CD4-positive, alpha-beta T cell treated with Interleukin-17A for 1 hour (primary cell): ENCODE data around the gene DCP1B.
"Not testable (repeated sequence)": the region's sequence is repeated elsewhere in the genome, so short reads cannot be mapped to it uniquely, and the experiment has no call there.

Experiments used
- DNase-seq: peaks from one replicate; pipeline ENCODE4 v3.0.0-alpha.2; 2020

The DCP1B gene

DNA sequence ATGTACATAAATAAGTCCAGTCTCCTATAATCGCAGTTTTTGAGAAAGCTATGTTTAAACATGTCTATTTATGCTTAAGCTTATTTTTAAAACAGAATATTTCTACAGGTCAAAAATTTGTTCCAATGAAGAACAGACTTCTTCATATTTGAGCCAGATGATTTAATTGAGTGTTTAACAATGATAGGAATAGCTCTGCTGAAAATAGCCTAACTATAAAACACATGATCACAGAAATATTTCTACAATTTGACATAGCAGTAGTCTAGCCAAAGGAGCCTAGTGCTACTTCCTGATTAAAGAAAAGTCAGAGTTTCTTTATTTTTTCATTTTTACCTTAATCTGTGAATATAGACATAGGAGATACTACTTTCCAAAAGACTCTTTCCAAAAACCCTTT, 29.4 kb downstream of the DCP1B start:
- no peak for DNase-seq

DNA sequence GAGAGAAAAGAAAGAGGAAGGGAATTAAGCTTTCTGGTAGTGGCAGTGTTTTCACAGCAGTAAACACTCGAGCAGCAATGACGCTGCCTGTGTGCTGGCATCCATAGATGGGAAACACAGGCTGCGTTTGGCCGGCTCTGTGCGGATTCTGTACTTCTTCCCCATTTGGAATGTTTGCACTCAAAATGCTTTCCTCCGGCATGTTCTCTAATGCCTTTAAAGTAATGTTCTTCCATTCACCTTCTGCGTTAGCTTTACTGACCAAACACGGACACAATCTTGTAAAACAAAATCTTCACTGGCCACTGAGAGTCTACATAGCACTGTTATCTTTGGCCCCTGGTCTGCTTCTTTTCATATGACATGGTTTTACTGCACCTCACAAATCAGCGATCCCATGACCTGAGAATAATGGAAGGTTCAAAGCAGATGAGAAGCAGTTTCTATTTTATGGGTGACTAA, 31.4 kb downstream of the DCP1B start:
- no peak for DNase-seq

DNA sequence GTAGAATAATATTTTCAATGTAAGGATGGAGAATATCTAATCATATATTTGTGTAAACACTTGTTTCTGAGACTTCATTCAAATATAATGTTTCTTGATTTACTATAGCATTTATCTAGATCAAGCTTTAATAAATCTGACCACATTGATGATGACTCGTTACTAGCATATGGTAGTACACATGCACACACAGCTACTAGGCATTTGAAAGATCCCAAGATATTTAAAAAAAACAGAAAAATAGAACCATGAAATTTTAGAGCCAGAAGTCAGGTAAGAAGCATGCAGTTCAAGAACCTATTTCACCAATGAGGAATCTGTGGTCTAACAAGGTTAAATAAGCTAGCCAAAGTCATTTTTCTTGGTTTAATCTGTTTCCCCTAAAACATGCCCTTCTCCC, 32.0 kb downstream of the DCP1B start:
- DNase-seq: no peak

DNA sequence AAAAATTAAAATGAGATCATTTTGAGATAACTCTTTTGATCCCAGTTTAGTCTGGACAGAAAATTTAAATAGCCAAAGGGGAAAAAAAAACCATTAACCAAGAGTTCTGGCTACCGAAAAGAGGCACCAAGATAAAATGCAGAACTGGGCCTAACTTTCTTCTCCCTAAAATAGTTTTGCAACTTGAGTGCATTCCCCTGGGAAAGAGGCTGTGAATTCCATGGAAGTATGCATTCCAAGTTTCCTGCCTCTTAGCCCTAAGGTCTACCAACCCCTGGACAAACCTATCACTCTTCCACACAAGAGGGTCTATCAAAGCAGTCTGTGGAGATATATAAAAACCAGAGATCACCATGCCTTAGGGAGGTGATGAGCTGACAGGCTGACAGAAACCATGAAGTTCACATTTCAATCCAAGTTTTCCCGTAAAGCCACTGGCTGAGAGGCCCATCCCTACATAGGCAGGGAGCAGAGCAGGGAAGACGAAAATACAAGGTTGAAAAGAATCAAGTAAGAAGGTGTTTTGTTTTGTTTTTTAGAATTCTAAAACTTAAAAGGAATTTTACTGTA, 33.8 kb downstream of the DCP1B start:
- DNase-seq: no peak

DNA sequence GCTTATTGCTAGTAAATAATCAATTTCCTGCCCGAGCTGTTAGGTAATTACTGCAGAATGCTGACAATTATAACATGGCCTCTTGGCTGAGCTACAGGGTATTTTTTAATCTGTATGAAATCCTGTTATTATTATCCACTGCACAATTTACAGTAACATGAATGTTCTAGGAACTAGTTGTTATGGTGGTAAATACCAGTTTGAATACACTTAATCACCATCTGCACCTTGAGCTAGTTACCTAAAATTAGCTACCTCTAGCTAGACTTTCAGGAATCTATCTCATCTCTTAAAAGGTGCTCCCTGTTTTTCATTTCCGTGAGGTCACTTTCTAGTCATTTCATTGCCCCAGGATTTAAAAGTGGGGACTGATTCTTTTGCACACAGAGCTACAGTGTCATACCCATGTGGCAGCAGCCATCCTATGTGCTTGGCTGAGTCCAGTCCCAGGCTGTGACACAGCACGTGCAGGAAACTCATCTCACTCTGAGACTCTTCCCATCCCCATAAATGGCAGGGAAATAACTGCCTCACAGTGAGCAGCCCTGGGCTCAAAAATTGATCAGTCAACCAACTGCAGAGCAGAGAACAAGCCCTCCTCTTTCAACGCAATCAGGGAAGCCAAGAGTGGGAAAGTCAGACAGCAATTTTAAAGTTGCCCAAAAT, 37.6 kb downstream of the DCP1B start:
- DNase-seq: no peak

DNA sequence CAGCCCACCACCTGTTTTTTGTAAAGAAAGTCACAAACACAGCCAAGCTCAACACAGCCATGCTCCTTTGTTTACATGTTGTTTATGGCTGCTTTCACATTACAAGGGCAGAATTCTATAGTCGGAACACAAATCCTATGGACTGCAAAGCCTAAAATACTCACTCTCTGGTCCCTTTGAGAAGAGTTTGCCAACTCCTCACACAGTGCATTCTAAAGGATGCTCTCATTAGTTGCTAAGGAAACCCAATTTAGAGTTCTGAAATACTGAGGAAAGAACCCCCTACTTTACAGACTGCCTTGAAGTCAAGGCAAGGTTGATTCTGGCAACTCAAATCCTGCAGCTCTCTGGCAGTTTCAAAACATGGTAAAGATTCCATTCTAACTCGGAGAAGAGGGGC, 38.3 kb downstream of the DCP1B start:
- DNase-seq: no peak

DNA sequence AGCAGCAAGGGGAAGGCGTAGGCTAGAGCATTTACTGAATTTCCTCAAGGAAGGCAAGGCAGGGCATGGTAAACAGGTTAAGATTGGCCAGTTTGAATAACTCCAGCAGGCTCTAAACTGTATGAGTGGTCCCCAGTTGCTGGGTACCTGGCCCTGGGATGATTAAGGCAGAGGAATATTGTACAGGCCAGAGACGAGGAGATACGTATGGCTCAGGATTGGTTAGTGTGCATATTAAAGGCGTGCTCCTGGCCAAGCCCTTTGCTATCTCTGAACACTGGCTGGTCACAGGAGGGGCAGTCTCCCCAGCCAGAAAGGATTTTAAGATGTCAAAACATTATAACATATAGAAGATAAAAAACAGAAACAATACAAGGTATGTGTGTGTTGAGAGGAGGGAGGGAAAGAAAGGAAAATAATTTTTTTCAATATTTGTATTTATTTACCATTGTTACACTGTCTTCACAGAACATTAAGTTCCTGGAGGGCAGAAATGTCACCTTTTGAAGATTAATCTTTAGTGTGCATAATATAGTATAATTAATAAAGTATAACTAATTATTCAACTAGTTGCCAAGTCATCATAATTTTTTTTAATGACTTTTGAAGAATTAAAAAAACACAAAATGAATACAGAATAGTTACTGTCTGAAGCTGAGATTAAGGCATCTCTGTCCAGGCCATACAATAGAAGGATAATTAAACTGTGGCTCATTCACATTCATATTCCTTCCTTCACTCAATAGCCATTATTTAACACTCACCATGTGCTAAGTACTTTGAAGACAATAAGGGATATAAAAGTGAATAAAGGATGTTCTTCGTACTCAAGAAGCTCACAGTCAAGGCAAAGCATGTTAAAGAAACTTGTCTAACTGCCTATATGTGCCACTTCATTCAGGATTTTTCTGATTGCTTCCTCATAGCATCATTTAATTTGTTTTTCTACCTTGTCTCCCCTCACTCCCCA, 41.9 kb downstream of the DCP1B start:
- no peak for DNase-seq

- no peak for DNase-seq
These were observed 47.5 kb downstream of the DCP1B start for GRCh38 chr12:1956716-1957115.

- no peak for DNase-seq
These were observed 54.3 kb downstream of the DCP1B start for GRCh38 chr12:1949771-1950470.

DNA sequence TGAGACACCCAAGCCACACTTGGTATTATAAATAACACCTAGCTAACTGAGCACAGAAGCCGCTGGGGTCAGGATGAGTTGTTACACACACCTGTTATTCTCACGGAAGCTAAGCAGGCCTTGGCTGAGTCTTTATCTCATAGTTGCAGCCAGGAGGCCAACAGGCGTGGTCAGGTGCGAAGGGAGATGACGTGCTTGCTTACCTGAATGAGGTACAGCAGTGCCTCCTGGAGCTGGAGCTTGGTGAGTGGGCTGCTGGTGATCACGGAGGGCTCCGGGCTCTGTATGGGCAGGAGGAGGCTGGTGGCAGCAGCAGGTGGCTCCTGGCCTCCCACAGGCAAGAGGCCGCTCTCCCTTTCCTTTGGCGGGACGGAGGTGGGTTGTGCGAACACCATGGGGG, 55.4 kb downstream of the DCP1B start:
- DNase-seq: no peak

GRCh38 chr12:1947081-1947480, 57.2 kb downstream of the DCP1B start:
- no peak for DNase-seq

DNA sequence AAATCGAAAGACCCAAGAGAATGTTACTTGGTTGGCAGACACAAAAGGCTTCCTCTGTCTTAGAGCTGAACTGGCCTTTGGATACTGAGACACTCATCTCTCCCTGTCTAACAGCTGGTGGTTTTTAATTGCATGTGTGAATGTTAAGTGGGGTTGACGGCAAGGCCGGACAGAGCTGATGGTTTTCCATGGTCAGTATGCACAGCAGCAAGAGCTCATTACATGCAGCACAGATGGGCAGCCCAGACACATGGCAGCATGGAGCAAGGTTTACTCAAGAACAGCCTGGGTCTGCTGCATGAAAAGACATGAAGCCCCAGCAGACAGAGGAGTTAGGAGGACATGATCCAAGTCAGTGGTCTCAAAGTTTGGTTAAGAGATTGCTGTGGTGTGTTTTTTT, 58.0 kb downstream of the DCP1B start:
- no peak for DNase-seq

DNA sequence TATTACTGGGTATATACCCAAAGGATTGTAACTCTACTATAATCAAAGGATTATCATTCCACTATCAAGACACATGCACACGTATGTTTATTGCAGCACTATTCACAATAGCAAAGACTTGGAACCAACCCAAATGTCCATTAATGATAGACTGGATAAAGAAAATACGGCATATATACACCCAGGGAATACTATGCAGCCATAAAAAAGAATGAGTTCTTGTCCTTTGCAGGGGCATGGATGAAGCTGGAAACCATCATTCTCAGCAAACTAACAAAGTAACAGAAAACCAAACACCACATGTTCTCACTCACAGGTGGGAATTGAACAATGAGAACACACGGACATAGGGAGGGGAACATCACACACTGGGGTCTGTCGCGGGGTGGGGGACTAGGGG, 58.8 kb downstream of the DCP1B start:
- DNase-seq: not testable (repeated sequence)

- DNase-seq: peak; percentile 89
These were observed 64.3 kb downstream of the DCP1B start for GRCh38 chr12:1939801-1940607.

- no peak for DNase-seq
These were observed 64.9 kb downstream of the DCP1B start for GRCh38 chr12:1939331-1939730.

- no peak for DNase-seq
These were observed 66.6 kb downstream of the DCP1B start for GRCh38 chr12:1937481-1938224.

GRCh38 chr12:1936406-1937320, 67.6 kb downstream of the DCP1B start:
- DNase-seq: no peak

- no peak for DNase-seq
These were observed 68.4 kb downstream of the DCP1B start for GRCh38 chr12:1935700-1936378.

GRCh38 chr12:1935242-1935641, 69.0 kb downstream of the DCP1B start:
- DNase-seq: no peak

DNA sequence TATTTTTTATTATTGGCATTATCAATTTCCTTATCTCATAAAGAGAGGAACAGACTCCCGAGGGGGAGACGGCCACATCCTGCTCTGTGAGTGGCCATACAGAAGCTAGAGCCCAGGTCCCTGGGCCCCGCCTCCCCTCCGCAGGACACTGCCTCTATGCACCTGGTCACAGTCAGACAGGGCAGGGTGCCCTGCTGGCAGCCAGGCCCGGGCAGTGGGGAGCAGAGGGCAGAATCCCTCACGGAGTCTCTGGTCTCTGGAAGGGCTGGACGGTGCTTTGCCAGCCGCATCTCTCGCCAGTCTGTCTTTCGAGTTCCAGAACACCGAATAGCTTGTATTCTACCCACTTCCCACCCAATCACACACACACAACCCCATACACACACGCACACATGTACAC, 69.4 kb downstream of the DCP1B start:
- no peak for DNase-seq
